Stimulated activated naive CD8-positive, alpha-beta T cell treated with anti-CD3 and anti-CD28 coated beads, Interleukin-15, amount 100 ng/mL, for 72 hours (primary cell): Measurements from ENCODE around the gene CDCA3.

Source experiments
- ATAC-seq: fragments of 150-1000 bp; cut with Tn5 transposase; 2 replicates; pipeline ENCODE4 v1.10.0; 2021; ENCODE audit warnings: mild to moderate bottlenecking, moderate library complexity
- DNase-seq, 2 donors: peaks; one replicate each; pipeline ENCODE4 v3.0.0; 2021 to 2022
- H3K27ac Mint-ChIP-seq, 2 donors: one replicate each; pipeline ENCODE4 v1.8.0; 2022; ENCODE audit warnings: mild to moderate bottlenecking in 2 of 2, mixed read lengths in 2 of 2, moderate library complexity in 2 of 2
- H3K27me3 Mint-ChIP-seq: one replicate; pipeline ENCODE4 v1.8.0; 2022; ENCODE audit warnings: mixed read lengths
- H3K4me1 Mint-ChIP-seq: one replicate; pipeline ENCODE4 v1.8.0; 2022; ENCODE audit warnings: mild to moderate bottlenecking, mixed read lengths
- H3K4me3 Mint-ChIP-seq, 2 donors: one replicate each; pipeline ENCODE4 v1.8.0; 2022; ENCODE audit warnings: mild to moderate bottlenecking in 2 of 2, mixed read lengths in 2 of 2, moderate library complexity in 1 of 2
- H3K9me3 Mint-ChIP-seq, 2 donors: one replicate each; pipeline ENCODE4 v1.8.0; 2022; ENCODE audit warnings: mixed read lengths in 2 of 2

The CDCA3 gene

GRCh38 chr12:6849427-6849826 lies 1.7 kb downstream of the CDCA3 start:
- ATAC-seq (no peak), DNase-seq (no peak)
- Mint-ChIP-seq H3K4me1 (peaks cover 37% of the 10 kb centered on the region), H3K9me3 (no peaks in the 10 kb centered on the region), H3K4me3 (peak overlapping the region; percentile 92 to 97), H3K27ac (peak overlapping the region; percentile 5 to 89), H3K27me3 (no peaks in the 10 kb centered on the region)

- ATAC-seq (no peak), DNase-seq (no peak)
- H3K27me3 Mint-ChIP-seq = no peaks in the 10 kb centered on the region
- H3K9me3 Mint-ChIP-seq = no peaks in the 10 kb centered on the region
- H3K4me1 Mint-ChIP-seq = peaks cover 19% of the 10 kb centered on the region
- H3K4me3 Mint-ChIP-seq = no peak overlapping the region
- no peak overlapping the region for H3K27ac Mint-ChIP-seq
Observed at GRCh38 chr12:6847676-6848075, 3.4 kb downstream of the CDCA3 start.

GRCh38 chr12:6846316-6846869 lies 4.7 kb downstream of the CDCA3 start:
- no peaks in the 10 kb centered on the region for H3K9me3 Mint-ChIP-seq
- no peaks in the 10 kb centered on the region for H3K27me3 Mint-ChIP-seq
- no peak overlapping the region for H3K4me3 Mint-ChIP-seq
- peaks cover 18% of the 10 kb centered on the region for H3K4me1 Mint-ChIP-seq
- H3K27ac Mint-ChIP-seq = no peak overlapping the region
- ATAC-seq (no peak), DNase-seq (no peak)

- Mint-ChIP-seq H3K27ac (no peak overlapping the region), H3K9me3 (no peaks in the 10 kb centered on the region), H3K4me3 (no peak overlapping the region), H3K4me1 (peaks cover 16% of the 10 kb centered on the region), H3K27me3 (no peaks in the 10 kb centered on the region)
- ATAC-seq (no peak), DNase-seq (no peak)
Observed at GRCh38 chr12:6845395-6845794, 5.7 kb downstream of the CDCA3 start.

- H3K4me1 Mint-ChIP-seq = no peaks in the 10 kb centered on the region
- ATAC-seq (peak; percentile 33), DNase-seq (no peak)
- H3K4me3 Mint-ChIP-seq = no peak overlapping the region
- H3K27ac Mint-ChIP-seq = no peak overlapping the region
- H3K9me3 Mint-ChIP-seq = no peaks in the 10 kb centered on the region
- H3K27me3 Mint-ChIP-seq = no peaks in the 10 kb centered on the region
Observed at GRCh38 chr12:6843118-6843902, 7.8 kb downstream of the CDCA3 start.

- no peak for DNase-seq
- Mint-ChIP-seq H3K4me3 (no peak overlapping the region), H3K27me3 (no peaks in the 10 kb centered on the region), H3K9me3 (no peaks in the 10 kb centered on the region), H3K27ac (no peak overlapping the region), H3K4me1 (no peaks in the 10 kb centered on the region)
- no peak for ATAC-seq
Observed at GRCh38 chr12:6842075-6842474, 9.0 kb downstream of the CDCA3 start.

GRCh38 chr12:6840761-6841515 lies 10.1 kb downstream of the CDCA3 start, which contains the start of gene GNB3:
GNB3 (plus strand) TSS chr12:6840925; CDS start chr12:6841288, 363 bp downstream.
- DNase-seq = no peak
- ATAC-seq = no peak
- no peak within 1 kb of the TSS for H3K4me3 Mint-ChIP-seq
- no peaks in the 10 kb centered on the region for H3K9me3 Mint-ChIP-seq
- H3K27me3 Mint-ChIP-seq = no peaks in the 10 kb centered on the region
- H3K27ac Mint-ChIP-seq = peak within 1 kb of the TSS in 1 of 2 donors; percentile 89
- H3K4me1 Mint-ChIP-seq = peaks cover 3% of the 10 kb centered on the region

- ATAC-seq = no peak
- Mint-ChIP-seq H3K27me3 (no peaks in the 10 kb centered on the region), H3K27ac (peak overlapping the region in 1 of 2 donors; percentile 89), H3K4me3 (no peak overlapping the region), H3K9me3 (no peaks in the 10 kb centered on the region), H3K4me1 (peaks cover 9% of the 10 kb centered on the region)
- DNase-seq = no peak
Observed at GRCh38 chr12:6840330-6840729, 10.8 kb downstream of the CDCA3 start.

- H3K27me3 Mint-ChIP-seq = no peaks in the 10 kb centered on the region
- ATAC-seq (no peak), DNase-seq (no peak)
- H3K4me3 Mint-ChIP-seq = no peak overlapping the region
- H3K9me3 Mint-ChIP-seq = no peaks in the 10 kb centered on the region
- H3K4me1 Mint-ChIP-seq = peaks cover 9% of the 10 kb centered on the region
- H3K27ac Mint-ChIP-seq = no peak overlapping the region
Observed at GRCh38 chr12:6839482-6840201, 11.4 kb downstream of the CDCA3 start.

- peaks cover 14% of the 10 kb centered on the region for H3K4me1 Mint-ChIP-seq
- no peaks in the 10 kb centered on the region for H3K27me3 Mint-ChIP-seq
- peak overlapping the region in 1 of 2 donors; percentile 92 for H3K27ac Mint-ChIP-seq
- ATAC-seq (no peak), DNase-seq (no peak)
- no peaks in the 10 kb centered on the region for H3K9me3 Mint-ChIP-seq
- no peak overlapping the region for H3K4me3 Mint-ChIP-seq
Observed at GRCh38 chr12:6838854-6839253, 12.2 kb downstream of the CDCA3 start.

GRCh38 chr12:6837370-6838060 lies 13.6 kb downstream of the CDCA3 start:
- DNase-seq (no peak), ATAC-seq (no peak)
- H3K27ac Mint-ChIP-seq = no peak overlapping the region
- H3K4me1 Mint-ChIP-seq = peaks cover 14% of the 10 kb centered on the region
- H3K27me3 Mint-ChIP-seq = no peaks in the 10 kb centered on the region
- H3K4me3 Mint-ChIP-seq = no peak overlapping the region
- H3K9me3 Mint-ChIP-seq = no peaks in the 10 kb centered on the region

- Mint-ChIP-seq H3K27me3 (peaks cover 2% of the 10 kb centered on the region), H3K4me1 (peaks cover 14% of the 10 kb centered on the region), H3K4me3 (no peak overlapping the region), H3K27ac (no peak overlapping the region), H3K9me3 (no peaks in the 10 kb centered on the region)
- DNase-seq (no peak), ATAC-seq (no peak)
Observed at GRCh38 chr12:6836851-6837250, 14.2 kb downstream of the CDCA3 start.

GRCh38 chr12:6834873-6835272 lies 16.2 kb downstream of the CDCA3 start:
- Mint-ChIP-seq H3K4me3 (no peak overlapping the region), H3K9me3 (no peaks in the 10 kb centered on the region), H3K27ac (peak overlapping the region in 1 of 2 donors; percentile 8), H3K27me3 (peaks cover 22% of the 10 kb centered on the region), H3K4me1 (peaks cover 14% of the 10 kb centered on the region)
- ATAC-seq (no peak), DNase-seq (no peak)

- peaks cover 20% of the 10 kb centered on the region for H3K4me1 Mint-ChIP-seq
- DNase-seq (no peak), ATAC-seq (no peak)
- peaks cover 28% of the 10 kb centered on the region for H3K27me3 Mint-ChIP-seq
- no peak overlapping the region for H3K4me3 Mint-ChIP-seq
- no peak overlapping the region for H3K27ac Mint-ChIP-seq
- H3K9me3 Mint-ChIP-seq = no peaks in the 10 kb centered on the region
Observed at GRCh38 chr12:6834254-6834653, 16.8 kb downstream of the CDCA3 start.
